OCI-LY3 (cell line): ENCODE results near the gene TRMT11.

Source experiments
- H2AFZ ChIP-seq: fragments of 200-600, 300-600 bp; shearing (Covaris generic); 2 replicates; pipeline ENCODE4 v1.6.0; 2014; ENCODE audit warnings: antibody characterized with exemption, low read depth, low read length
- H3K27ac ChIP-seq: fragments of 200-600, 300-600 bp; sonication (generic); 2 replicates; pipeline ENCODE4 v1.5.1; 2014; ENCODE audit warnings: mild to moderate bottlenecking, low read length, moderate library complexity, mixed read lengths
- H3K27me3 ChIP-seq: fragments of 200-600, 300-600 bp; sonication (generic); 2 replicates; pipeline ENCODE4 v1.6.1; 2014; ENCODE audit warnings: low read depth, low read length, mixed read lengths
- H3K36me3 ChIP-seq: fragments of 200-600, 300-600 bp; sonication (generic); replicated peaks from 2 replicates; pipeline ENCODE3; 2014; ENCODE audit warnings: low read depth, low read length, mixed read lengths
- H3K4me1 ChIP-seq: fragments of 300-600, 200-600 bp; sonication (generic); 2 replicates; pipeline ENCODE4 v1.6.1; 2014; ENCODE audit warnings: low read length, mixed read lengths
- H3K4me2 ChIP-seq: fragments of 200-600, 300-600 bp; sonication (generic); 2 replicates; pipeline ENCODE4 v1.6.1; 2014; ENCODE audit warnings: low read length, mixed read lengths
- H3K4me3 ChIP-seq: fragments of 300-600, 200-600 bp; sonication (generic); 2 replicates; pipeline ENCODE4 v1.5.1; 2014; ENCODE audit warnings: antibody characterized with exemption, mild to moderate bottlenecking, low read length, moderate library complexity
- H3K79me2 ChIP-seq: fragments of 300-600, 200-600 bp; shearing (Covaris generic); 2 replicates; pipeline ENCODE4 v1.6.1; 2014; ENCODE audit warnings: mild to moderate bottlenecking, low read length, mixed read lengths
- H3K9ac ChIP-seq: fragments of 300-600, 200-600 bp; shearing (Covaris generic); 2 replicates; pipeline ENCODE4 v1.6.0; 2014; ENCODE audit warnings: mild to moderate bottlenecking, low read length, moderate library complexity
- H3K9me3 ChIP-seq: fragments of 200-600, 300-600 bp; shearing (Covaris generic); 2 replicates; pipeline ENCODE4 v1.6.1; 2014; ENCODE audit warnings: low read length, mixed read lengths; ENCODE audit not compliant: insufficient read depth
- H4K20me1 ChIP-seq: fragments of 200-600, 300-600 bp; sonication (generic); 2 replicates; pipeline ENCODE4 v1.6.1; 2016; ENCODE audit warnings: low read length, mixed read lengths; ENCODE audit not compliant: insufficient read depth
- CTCF ChIP-seq: fragments of 200-600, 300-600 bp; sonication (generic); IDR thresholded peaks from 2 replicates; pipeline ENCODE4 v1.5.1; 2014; ENCODE audit warnings: antibody characterized with exemption, low read length, low read depth
- EZH2phosphoT487 ChIP-seq: fragments of 200-600 bp; shearing (Covaris generic); IDR thresholded peaks from 2 replicates; pipeline ENCODE4 v1.6.1; 2018; ENCODE audit warnings: antibody characterized with exemption, mixed run types, low read depth

Gene TRMT11

GRCh38 chr6:126035764-126036163 lies 49.4 kb downstream of the TRMT11 start:
- Histone ChIP-seq H3K4me2 (no peak overlapping the region), H3K4me1 (no peaks in the 10 kb centered on the region), H3K9ac (no peak overlapping the region), H3K36me3 (peaks cover 3% of the 10 kb centered on the region), H3K9me3 (no peaks in the 10 kb centered on the region), H2AFZ (no peak overlapping the region), H3K27me3 (no peaks in the 10 kb centered on the region), H3K79me2 (no peaks in the 10 kb centered on the region), H4K20me1 (no peaks in the 10 kb centered on the region), H3K4me3 (no peak overlapping the region), H3K27ac (no peak overlapping the region)
- TF ChIP-seq CTCF (no peak), EZH2phosphoT487 (no peak)

GRCh38 chr6:126038234-126038633 lies 51.9 kb downstream of the TRMT11 start:
- H3K4me1 ChIP-seq = no peaks in the 10 kb centered on the region
- no peaks in the 10 kb centered on the region for H3K79me2 ChIP-seq
- H4K20me1 ChIP-seq = no peaks in the 10 kb centered on the region
- H3K36me3 ChIP-seq = peaks cover 9% of the 10 kb centered on the region
- no peak overlapping the region for H3K4me3 ChIP-seq
- no peak overlapping the region for H3K27ac ChIP-seq
- H3K9ac ChIP-seq = no peak overlapping the region
- H3K4me2 ChIP-seq = no peak overlapping the region
- H2AFZ ChIP-seq = no peak overlapping the region
- no peaks in the 10 kb centered on the region for H3K9me3 ChIP-seq
- TF ChIP-seq EZH2phosphoT487 (no peak), CTCF (no peak)
- no peaks in the 10 kb centered on the region for H3K27me3 ChIP-seq

- no peaks in the 10 kb centered on the region for H3K27me3 ChIP-seq
- H3K9me3 ChIP-seq = no peaks in the 10 kb centered on the region
- no peak overlapping the region for H2AFZ ChIP-seq
- H3K4me1 ChIP-seq = no peaks in the 10 kb centered on the region
- no peak overlapping the region for H3K9ac ChIP-seq
- H3K79me2 ChIP-seq = no peaks in the 10 kb centered on the region
- H4K20me1 ChIP-seq = no peaks in the 10 kb centered on the region
- H3K36me3 ChIP-seq = peaks cover 9% of the 10 kb centered on the region
- no peak overlapping the region for H3K4me3 ChIP-seq
- H3K27ac ChIP-seq = no peak overlapping the region
- no peak for TF ChIP-seq EZH2phosphoT487
- no peak for TF ChIP-seq CTCF
- H3K4me2 ChIP-seq = no peak overlapping the region
These were observed 52.9 kb downstream of the TRMT11 start for GRCh38 chr6:126039284-126039683.

GRCh38 chr6:126040394-126040793 lies 54.1 kb downstream of the TRMT11 start:
- no peaks in the 10 kb centered on the region for H4K20me1 ChIP-seq
- peaks cover 9% of the 10 kb centered on the region for H3K36me3 ChIP-seq
- H3K4me2 ChIP-seq = no peak overlapping the region
- no peaks in the 10 kb centered on the region for H3K9me3 ChIP-seq
- no peaks in the 10 kb centered on the region for H3K4me1 ChIP-seq
- H3K79me2 ChIP-seq = no peaks in the 10 kb centered on the region
- H3K4me3 ChIP-seq = no peak overlapping the region
- H3K27me3 ChIP-seq = no peaks in the 10 kb centered on the region
- H2AFZ ChIP-seq = no peak overlapping the region
- H3K9ac ChIP-seq = no peak overlapping the region
- TF ChIP-seq CTCF (no peak), EZH2phosphoT487 (no peak)
- no peak overlapping the region for H3K27ac ChIP-seq
